Right atrium auricular region (tissue), 2 donors: ENCODE measurements around the gene CAVIN1. TPM values are rescaled to one million over a fixed set of nuclear protein-coding genes. Genes with fewer than 3 reads are reported as not detected.
"Not testable (repeated sequence)": the region's sequence is repeated elsewhere in the genome, so short reads cannot be mapped to it uniquely, and the experiment has no call there.

Experiments used
- DNase-seq: peaks from one replicate; pipeline ENCODE4 v3.0.0-alpha.2; 2019; ENCODE audit warnings: low spot score
- H3K27ac ChIP-seq, 2 donors: fragments of 200-600 bp; sonication (generic); 1 replicate in 1 of 2; 2 replicates in 1 of 2; pipeline ENCODE4 v1.5.1; 2016 to 2019
- H3K27me3 ChIP-seq, 2 donors: fragments of 200-600 bp; sonication (generic); one replicate each; pipeline versions ENCODE4 v1.5.1 to v1.6.0; 2017 to 2019
- H3K36me3 ChIP-seq: fragments of 200-600 bp; sonication (generic); one replicate; pipeline ENCODE4 v1.5.1; 2016
- H3K4me1 ChIP-seq, 2 donors: fragments of 200-600 bp; sonication (generic); one replicate each; pipeline versions ENCODE4 v1.5.1 to v1.6.0; 2017 to 2019
- H3K4me3 ChIP-seq, 2 donors: fragments of 200-600 bp; sonication (generic); 1 replicate in 1 of 2; 2 replicates in 1 of 2; pipeline ENCODE4 v1.5.1; 2017 to 2019; ENCODE audit warnings: mild to moderate bottlenecking in 1 of 2, moderate library complexity in 1 of 2
- H3K9me3 ChIP-seq, 2 donors: fragments of 200-600 bp; sonication (generic); one replicate each; pipeline ENCODE4 v1.5.1; 2019
- total RNA-seq, 2 donors: library from RNA; depleted of rRNA; stranded (reverse); fragments of >200 nt; gene quantifications; one replicate each; pipeline ENCODE4 v1.1.0, GENCODE V29; 2016
- TF ChIP-seq, protein P1 (sequence below), 2 donors: fragments of 200-600 bp; sonication (generic); IDR thresholded peaks; one replicate each; pipeline ENCODE4 v1.5.1; 2019; ENCODE audit warnings: antibody characterized with exemption in 2 of 2

The CAVIN1 gene
- total RNA-seq, 2 donors from 2014 or later, result 202 to 348 TPM

DNA sequence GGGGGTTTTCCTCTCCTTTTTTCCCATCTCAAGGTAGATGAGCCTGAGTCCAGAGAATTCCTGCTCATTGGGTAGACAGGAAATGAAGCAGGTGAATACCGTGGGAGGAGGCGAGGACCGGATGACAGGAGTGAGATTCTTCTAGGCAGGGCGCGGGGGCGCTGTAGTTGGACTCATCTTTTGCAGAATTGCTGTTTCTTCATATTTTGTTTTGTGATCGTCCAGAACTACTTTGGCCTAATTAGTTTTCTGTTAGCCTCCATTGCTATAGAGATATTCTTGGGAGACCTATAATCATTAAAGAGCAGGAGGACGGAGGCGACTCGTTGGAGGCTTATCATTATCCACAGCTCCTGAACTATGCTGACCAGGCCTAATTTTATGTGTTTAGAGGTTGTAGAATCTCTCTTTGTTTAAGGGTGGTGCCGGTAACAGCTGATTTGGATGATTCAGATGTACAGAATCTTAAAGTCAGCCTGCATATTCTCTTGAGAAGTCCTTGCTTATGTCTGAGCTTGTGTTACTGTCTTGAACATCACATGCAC is 36.3 kb upstream of the CAVIN1 start:
- Histone ChIP-seq H3K4me3 (peak overlapping the region; percentile 69 to 76), H3K36me3 (peaks cover under 1% of the 10 kb centered on the region), H3K4me1 (peaks cover 0 to 34% of the 10 kb centered on the region in 2 donors), H3K9me3 (no peaks in the 10 kb centered on the region), H3K27ac (peak overlapping the region; percentile 97 to 98), H3K27me3 (no peaks in the 10 kb centered on the region)
- DNase-seq, result peak; percentile 73
- TF ChIP-seq, protein P1, sequence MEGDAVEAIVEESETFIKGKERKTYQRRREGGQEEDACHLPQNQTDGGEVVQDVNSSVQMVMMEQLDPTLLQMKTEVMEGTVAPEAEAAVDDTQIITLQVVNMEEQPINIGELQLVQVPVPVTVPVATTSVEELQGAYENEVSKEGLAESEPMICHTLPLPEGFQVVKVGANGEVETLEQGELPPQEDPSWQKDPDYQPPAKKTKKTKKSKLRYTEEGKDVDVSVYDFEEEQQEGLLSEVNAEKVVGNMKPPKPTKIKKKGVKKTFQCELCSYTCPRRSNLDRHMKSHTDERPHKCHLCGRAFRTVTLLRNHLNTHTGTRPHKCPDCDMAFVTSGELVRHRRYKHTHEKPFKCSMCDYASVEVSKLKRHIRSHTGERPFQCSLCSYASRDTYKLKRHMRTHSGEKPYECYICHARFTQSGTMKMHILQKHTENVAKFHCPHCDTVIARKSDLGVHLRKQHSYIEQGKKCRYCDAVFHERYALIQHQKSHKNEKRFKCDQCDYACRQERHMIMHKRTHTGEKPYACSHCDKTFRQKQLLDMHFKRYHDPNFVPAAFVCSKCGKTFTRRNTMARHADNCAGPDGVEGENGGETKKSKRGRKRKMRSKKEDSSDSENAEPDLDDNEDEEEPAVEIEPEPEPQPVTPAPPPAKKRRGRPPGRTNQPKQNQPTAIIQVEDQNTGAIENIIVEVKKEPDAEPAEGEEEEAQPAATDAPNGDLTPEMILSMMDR (IDR thresholded peaks at IDR 0.05), result peak in 1 of 2 donors; percentile 59

DNA sequence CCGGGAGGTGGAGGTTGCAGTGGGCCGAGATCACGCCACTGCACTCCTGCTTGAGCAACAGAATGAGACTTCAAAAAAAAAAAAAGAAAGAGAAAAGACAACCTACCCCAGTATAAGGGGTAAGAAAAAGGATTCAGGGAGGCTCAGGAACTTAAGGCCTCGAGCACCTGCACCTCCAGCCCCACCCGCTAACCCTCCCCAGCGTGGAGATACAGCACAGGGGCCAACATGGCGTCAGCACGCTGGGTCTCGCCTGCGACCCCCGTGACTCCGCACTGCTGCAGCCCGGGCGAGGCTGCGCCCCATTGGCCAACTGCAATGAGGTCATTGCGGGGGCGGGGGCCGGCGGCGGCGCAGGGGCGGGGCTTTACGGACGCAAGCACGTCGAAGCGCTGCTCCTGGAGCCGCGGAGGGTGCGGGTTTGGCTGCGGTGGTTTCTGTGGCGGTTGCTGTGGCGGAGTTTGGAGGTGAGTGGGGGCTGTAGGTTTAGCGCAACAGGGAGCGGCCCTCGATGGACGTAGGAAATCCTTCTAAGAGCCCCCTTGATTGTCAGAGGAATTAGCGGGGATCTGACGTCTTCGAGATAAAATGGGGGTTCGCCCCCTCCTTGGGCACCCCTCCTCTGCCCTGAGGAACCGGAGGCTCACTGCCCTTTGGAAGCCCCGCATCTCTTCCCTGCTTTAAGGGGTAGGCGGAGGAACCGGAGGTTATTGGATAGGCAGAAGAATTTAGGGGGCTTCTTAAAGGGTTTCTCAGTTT is 35.6 kb upstream of the CAVIN1 start, which contains the start of gene ATP6V0A1:
Gene ATP6V0A1, plus strand, starts transcription at position 382 of the 759 bp plus-strand sequence. CDS start 2,017 bp downstream, outside the sequence.
- TF ChIP-seq, protein P1 (IDR thresholded peaks at IDR 0.05), result no peak
- peak; percentile 97 for DNase-seq
- Histone ChIP-seq H3K4me3 (peak within 1 kb of the TSS; percentile 69 to 76), H3K27ac (peak within 1 kb of the TSS; percentile 97 to 98), H3K36me3 (no peaks in the 10 kb centered on the region), H3K27me3 (no peaks in the 10 kb centered on the region), H3K9me3 (no peaks in the 10 kb centered on the region), H3K4me1 (peaks cover 0 to 34% of the 10 kb centered on the region in 2 donors)

DNA sequence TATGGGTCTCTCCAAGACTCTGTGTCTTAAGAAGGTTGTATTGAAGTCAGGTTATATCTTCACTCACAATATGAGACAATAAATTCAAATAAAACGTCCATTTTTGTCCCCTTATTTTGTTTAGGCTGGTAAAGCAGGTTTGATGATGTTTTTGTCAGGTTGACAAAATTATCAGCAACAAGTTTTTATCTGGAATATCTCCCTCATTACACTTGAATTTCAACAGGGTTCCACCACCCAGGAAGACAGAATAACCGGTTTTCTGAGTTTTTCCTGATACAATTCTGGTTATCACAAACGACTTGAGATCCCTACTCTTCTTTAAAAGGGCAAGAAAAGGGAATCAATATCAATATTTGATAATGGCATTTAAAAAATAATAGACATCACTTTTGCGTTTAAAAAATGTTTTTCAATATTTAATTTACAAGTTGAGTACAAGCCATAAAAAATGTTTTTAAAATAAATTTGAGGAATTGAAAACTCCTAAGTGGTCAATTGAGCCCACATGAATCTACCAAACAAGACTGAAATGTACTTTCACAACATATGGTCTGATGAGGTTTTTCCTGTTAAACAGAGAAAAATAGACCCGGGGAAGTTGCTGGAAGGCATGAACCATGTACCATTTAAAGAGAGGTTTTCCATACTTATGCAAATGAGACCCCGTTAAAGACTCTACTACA is 34.2 kb upstream of the CAVIN1 start:
- Histone ChIP-seq H3K4me1 (peaks cover 0 to 34% of the 10 kb centered on the region in 2 donors), H3K36me3 (no peaks in the 10 kb centered on the region), H3K27ac (peak overlapping the region; percentile 97 to 98), H3K27me3 (no peaks in the 10 kb centered on the region), H3K4me3 (no peak overlapping the region), H3K9me3 (no peaks in the 10 kb centered on the region)
- DNase-seq, result no peak
- TF ChIP-seq, protein P1 (IDR thresholded peaks at IDR 0.05), result no peak

DNA sequence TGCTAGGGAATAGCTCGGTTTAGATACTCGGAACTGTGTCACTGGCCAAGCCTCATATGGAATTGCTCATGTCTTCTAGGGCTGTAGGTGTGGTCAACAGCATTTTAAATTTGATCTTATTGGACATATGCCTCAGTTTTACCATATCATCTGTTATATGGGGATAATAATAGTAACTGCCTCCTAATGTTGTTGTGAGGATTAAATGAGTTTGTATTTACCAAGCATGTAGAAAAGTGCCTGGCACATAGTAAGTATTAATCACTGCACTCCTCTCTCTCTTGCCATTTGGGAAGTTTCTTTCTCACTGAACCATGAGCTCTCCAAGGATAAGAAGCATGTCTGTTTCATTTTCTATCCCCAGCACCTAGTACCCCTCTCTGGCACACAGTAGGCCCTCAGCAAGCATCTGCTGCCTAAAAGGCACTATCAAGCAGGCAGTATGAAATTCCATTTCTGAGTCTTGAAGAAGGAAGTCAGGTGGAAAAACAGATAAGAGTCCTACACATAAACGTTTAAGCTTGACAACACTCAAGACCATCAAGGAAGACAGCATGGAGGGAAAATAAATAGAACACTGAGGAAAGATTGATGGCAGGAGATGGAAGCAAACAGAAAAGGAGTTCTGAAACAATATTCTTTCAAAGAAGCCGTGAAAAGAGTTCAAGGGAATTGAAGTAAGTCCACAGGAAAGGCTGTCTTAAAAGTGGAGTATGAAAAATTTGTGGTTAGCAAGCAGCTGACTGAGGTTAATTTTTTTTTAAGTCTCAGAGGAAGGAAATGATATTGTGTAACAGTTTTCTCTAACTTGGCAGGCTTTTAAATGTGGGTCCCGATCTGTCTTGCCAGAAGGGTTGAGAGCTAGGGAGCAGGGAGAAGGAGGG is 33.4 kb upstream of the CAVIN1 start:
- no peaks in the 10 kb centered on the region for H3K9me3 ChIP-seq
- H3K27me3 ChIP-seq, result no peaks in the 10 kb centered on the region
- no peak for DNase-seq
- H3K4me1 ChIP-seq, result peaks cover 0 to 34% of the 10 kb centered on the region in 2 donors
- H3K36me3 ChIP-seq, result no peaks in the 10 kb centered on the region
- H3K4me3 ChIP-seq, result no peak overlapping the region
- TF ChIP-seq, protein P1 (IDR thresholded peaks at IDR 0.05), result no peak
- peak overlapping the region; percentile 97 to 98 for H3K27ac ChIP-seq

DNA sequence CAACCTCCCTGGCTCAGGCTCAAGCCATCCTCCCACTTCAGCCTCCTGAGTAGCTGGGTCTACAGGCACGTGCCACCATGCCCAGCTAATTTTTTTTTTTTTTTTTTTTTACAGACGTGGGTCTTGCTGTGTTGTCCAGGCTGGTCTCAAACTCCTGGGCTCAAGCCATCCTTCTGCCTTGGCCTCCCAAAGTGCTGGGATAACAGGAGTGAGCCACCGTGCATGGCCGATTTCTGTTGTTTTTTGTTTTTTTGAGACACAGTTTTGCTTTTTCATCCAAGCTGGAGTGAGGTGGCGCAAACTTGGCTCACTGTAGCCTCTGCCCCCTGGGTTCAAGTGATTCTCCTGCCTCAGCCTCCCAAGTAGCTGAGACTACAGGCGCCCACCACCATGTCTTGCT is 31.9 kb upstream of the CAVIN1 start:
- not testable (repeated sequence) for H3K36me3 ChIP-seq, H3K27me3 ChIP-seq

More for the DNA sequence above, 31.9 kb upstream of the CAVIN1 start:
- H3K4me3 ChIP-seq, H3K9me3 ChIP-seq, H3K27ac ChIP-seq, DNase-seq: not testable (repeated sequence)
- peaks cover 0 to 23% of the 10 kb centered on the region in 2 donors for H3K4me1 ChIP-seq
